WERI-Rb-1 (cell line): Measurements from ENCODE around the gene NSUN3.

Source experiments
- DNase-seq: peaks from one replicate; pipeline ENCODE4 v3.0.0-alpha.2; 2020
- H3K27ac ChIP-seq: fragments of 250-450 bp; sonication (Bioruptor Pico); 2 replicates; pipeline ENCODE4 v1.5.1; 2020; ENCODE audit warnings: mild to moderate bottlenecking, moderate library complexity
- H3K27me3 ChIP-seq: fragments of 250-450 bp; sonication (Bioruptor Pico); 2 replicates; pipeline ENCODE4 v1.5.1; 2021; ENCODE audit warnings: mild to moderate bottlenecking, low read depth, moderate library complexity; ENCODE audit not compliant: insufficient read depth, severe bottlenecking
- H3K36me3 ChIP-seq: fragments of 250-450 bp; sonication (Bioruptor Pico); 2 replicates; pipeline ENCODE4 v1.5.1; 2020; ENCODE audit warnings: mild to moderate bottlenecking, moderate library complexity
- H3K4me3 ChIP-seq: 2 replicates; pipeline ENCODE4 v1.5.1; 2011; ENCODE audit warnings: low read depth, mild to moderate bottlenecking, control low read depth, low read length
- H3K9me3 ChIP-seq: fragments of 250-450 bp; sonication (Bioruptor Pico); 2 replicates; pipeline ENCODE4 v1.5.1; 2021; ENCODE audit warnings: mild to moderate bottlenecking, moderate library complexity; ENCODE audit not compliant: severe bottlenecking
- TF ChIP-seq, protein P1 (sequence below): IDR thresholded peaks from 2 replicates; pipeline ENCODE4 v1.5.1; 2011; ENCODE audit warnings: low read depth, mild to moderate bottlenecking, control low read depth, inconsistent platforms, low read length

Gene NSUN3

DNA sequence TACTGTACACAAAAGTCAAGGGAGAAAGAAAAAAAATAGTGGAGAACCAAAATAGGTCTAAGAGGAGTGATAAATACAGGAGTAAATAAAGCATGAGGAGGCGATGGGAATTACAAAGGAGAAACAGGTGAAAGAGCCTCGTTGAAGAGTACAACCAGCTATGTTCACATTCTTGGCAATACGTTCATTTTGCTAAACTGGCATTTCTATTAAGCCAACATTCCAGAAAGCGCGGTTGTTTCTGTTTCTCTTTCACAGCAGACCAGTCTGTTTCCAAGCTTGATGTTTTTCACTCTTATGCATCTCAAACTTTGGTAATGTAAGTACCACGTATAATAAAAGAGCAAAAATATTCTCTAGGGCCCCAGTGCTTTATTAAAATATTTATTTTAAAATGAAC is 74.5 kb downstream of the NSUN3 start:
- Histone ChIP-seq H3K27ac (no peak overlapping the region), H3K4me3 (no peak overlapping the region), H3K9me3 (no peaks in the 10 kb centered on the region), H3K36me3 (no peaks in the 10 kb centered on the region), H3K27me3 (no peaks in the 10 kb centered on the region)
- DNase-seq = no peak
- TF ChIP-seq, protein P1, sequence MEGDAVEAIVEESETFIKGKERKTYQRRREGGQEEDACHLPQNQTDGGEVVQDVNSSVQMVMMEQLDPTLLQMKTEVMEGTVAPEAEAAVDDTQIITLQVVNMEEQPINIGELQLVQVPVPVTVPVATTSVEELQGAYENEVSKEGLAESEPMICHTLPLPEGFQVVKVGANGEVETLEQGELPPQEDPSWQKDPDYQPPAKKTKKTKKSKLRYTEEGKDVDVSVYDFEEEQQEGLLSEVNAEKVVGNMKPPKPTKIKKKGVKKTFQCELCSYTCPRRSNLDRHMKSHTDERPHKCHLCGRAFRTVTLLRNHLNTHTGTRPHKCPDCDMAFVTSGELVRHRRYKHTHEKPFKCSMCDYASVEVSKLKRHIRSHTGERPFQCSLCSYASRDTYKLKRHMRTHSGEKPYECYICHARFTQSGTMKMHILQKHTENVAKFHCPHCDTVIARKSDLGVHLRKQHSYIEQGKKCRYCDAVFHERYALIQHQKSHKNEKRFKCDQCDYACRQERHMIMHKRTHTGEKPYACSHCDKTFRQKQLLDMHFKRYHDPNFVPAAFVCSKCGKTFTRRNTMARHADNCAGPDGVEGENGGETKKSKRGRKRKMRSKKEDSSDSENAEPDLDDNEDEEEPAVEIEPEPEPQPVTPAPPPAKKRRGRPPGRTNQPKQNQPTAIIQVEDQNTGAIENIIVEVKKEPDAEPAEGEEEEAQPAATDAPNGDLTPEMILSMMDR = no peak

DNA sequence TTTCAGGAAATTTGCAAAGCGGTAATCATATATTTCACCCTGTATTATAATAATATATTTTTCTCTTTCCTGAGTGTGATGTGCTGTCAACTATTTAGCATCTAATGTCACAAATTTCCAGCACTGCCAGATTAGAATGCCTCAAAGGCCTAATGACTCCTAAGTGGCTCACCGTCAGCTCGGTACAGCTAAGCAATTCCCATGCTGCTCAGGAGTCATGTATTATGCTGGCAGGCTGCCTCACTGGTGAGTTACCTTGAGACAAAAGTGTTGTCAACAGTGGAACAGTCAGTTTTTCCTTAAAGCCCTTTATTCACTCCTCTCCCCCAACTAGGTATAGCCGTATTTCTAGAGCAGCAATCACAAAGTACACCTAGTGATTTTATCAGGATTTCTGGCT is 83.6 kb downstream of the NSUN3 start:
- TF ChIP-seq, protein P1 = no peak
- no peak for DNase-seq
- H3K9me3 ChIP-seq = no peaks in the 10 kb centered on the region
- H3K36me3 ChIP-seq = no peaks in the 10 kb centered on the region
- no peak overlapping the region for H3K27ac ChIP-seq
- no peak overlapping the region for H3K4me3 ChIP-seq
- H3K27me3 ChIP-seq = no peaks in the 10 kb centered on the region

DNA sequence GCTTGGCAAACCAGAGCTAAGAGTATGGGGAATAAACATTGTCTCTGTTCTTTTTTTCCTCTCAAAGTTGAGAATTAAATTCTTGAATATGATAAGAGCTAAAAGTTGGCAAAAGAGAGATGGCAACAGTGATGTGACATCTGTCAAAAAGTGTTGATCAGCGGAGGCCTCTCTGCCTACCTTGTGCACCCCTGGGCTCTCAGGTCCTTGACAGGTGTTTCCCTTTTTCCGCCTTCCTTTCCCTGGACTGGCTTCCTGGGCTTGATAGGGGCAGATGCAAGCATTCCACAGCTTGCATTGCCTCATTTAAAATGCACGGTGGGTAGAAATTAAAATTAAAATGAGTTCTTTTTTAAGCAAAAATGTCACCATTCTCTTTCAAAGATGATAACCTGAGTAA is 84.2 kb downstream of the NSUN3 start:
- TF ChIP-seq, protein P1 = no peak
- H3K27me3 ChIP-seq = no peaks in the 10 kb centered on the region
- no peak for DNase-seq
- no peak overlapping the region for H3K27ac ChIP-seq
- H3K9me3 ChIP-seq = no peaks in the 10 kb centered on the region
- no peaks in the 10 kb centered on the region for H3K36me3 ChIP-seq
- H3K4me3 ChIP-seq = no peak overlapping the region

DNA sequence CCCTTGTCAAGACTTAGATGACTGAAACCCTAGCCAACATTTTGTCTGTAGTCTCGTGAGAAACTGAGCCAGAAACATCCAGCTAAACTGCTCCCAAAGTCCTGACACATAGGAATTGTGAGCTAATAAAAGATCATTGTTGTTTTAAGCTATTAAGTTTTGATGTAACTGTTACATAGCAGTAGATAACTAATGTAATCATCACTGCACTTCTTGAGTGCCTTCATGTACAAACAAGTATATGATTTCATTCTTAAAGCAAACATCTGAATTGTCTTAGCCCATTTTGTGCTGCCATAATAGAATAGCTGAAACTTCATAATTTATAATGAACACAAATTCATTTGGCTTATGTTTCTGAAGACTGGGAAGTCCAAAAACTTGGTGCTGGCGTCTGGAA is 87.3 kb downstream of the NSUN3 start:
- Histone ChIP-seq H3K36me3 (no peaks in the 10 kb centered on the region), H3K27ac (no peak overlapping the region), H3K27me3 (no peaks in the 10 kb centered on the region), H3K4me3 (no peak overlapping the region), H3K9me3 (no peaks in the 10 kb centered on the region)
- TF ChIP-seq, protein P1 = no peak
- DNase-seq = no peak

DNA sequence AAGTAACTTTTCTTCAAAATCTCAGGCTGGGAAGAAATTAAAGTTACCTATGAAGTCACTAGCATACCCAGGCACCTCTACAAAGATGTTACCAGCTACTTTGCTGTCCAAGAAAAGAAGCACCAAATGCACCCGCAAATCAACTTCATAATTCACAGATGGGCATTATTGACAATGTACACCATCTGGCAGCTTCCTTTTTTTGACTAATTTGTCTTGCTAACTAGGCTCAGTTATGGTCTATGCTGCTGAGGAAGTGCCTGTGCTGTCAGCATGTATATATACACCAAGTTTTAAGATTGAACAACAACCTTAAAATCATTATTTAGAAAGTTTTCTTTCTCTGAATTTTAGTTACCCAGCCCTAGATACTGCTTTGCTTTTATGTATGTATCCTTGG is 93.8 kb downstream of the NSUN3 start:
- Histone ChIP-seq H3K4me3 (no peak overlapping the region), H3K27ac (no peak overlapping the region), H3K9me3 (no peaks in the 10 kb centered on the region), H3K36me3 (no peaks in the 10 kb centered on the region), H3K27me3 (no peaks in the 10 kb centered on the region)
- TF ChIP-seq, protein P1 = no peak
- DNase-seq = no peak

DNA sequence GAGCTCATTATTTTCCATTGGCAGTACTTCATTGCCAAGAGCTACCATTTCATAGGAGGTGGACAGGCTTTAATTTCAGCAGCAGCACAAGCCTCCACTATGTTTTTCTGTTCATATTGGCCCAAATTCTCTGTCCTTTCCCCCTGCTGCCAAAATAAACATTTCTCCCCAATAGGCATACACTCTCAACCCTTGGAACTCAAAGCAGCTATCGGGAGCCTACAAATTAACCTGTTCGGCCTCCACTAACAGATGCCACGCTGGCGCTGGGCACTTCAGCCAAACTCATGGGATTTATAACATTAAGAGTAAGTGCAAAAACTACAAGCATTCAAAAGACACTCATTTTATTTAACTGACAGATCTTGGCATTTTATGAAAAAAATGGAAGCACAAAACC is 95.7 kb downstream of the NSUN3 start:
- TF ChIP-seq, protein P1 = no peak
- H3K27me3 ChIP-seq = no peaks in the 10 kb centered on the region
- H3K9me3 ChIP-seq = no peaks in the 10 kb centered on the region
- no peak overlapping the region for H3K27ac ChIP-seq
- H3K36me3 ChIP-seq = no peaks in the 10 kb centered on the region
- H3K4me3 ChIP-seq = no peak overlapping the region
- DNase-seq = no peak
